ENCODE data around the gene MVP.

Gene MVP

GRCh38 chr16:29812754-29813643, 7.3 kb upstream of the MVP start:
- DNase-seq (ENCODE audit: extremely low read depth, low read depth): no peak
- peak overlapping the region; percentile 74 for H3K4me3 ChIP-seq (replicated peaks; ENCODE audit: low read depth, low read length)
- TF ChIP-seq CTCF (IDR thresholded peaks at IDR 0.05; ENCODE audit: low read depth, low read length, missing control alignments): no peak

DNA sequence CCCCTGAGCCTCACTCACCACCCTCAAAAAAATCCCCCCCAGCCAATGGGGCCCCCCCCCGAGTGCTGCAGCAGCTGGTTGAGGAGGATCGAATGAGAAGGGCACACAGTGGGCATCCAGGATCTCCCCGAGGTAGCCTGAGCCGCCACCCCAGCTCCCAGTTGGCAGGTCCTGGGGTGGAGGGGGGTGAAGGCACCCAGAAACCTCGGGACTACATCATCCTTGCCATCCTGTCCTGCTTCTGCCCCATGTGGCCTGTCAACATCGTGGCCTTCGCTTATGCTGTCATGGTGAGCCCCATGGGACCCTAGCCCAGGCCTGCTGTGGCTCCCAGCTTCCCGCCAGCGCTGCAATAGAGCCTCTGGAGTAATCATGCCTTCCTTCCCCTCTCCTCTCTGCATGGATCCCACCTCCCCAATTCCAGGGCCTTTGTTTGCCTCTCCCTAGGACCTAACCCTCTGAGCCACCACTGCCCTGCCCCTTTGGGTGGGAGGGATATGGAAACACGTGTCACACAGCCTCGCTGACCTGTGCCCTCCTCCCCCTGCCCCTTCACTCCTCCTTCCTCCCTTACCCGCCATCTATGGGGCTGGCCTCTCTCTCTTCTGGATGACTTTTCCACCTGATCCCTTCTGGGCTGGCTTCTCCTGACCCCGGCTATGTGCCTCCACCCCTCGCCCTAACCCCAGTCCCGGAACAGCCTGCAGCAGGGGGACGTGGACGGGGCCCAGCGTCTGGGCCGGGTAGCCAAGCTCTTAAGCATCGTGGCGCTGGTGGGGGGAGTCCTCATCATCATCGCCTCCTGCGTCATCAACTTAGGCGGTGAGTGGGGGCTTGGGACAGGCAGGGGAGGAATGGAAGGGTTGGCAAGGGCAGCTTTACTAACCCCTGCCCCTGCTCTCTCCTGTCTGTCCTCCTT, 6.4 kb upstream of the MVP start:
- DNase-seq (ENCODE audit: extremely low read depth, low read depth): no peak
- TF ChIP-seq CTCF (IDR thresholded peaks at IDR 0.05; ENCODE audit: low read depth, low read length, missing control alignments): no peak
- no peak overlapping the region for H3K4me3 ChIP-seq (replicated peaks; ENCODE audit: low read depth, low read length)

GRCh38 chr16:29814592-29814991, 5.7 kb upstream of the MVP start:
- no peak for DNase-seq (ENCODE audit: extremely low read depth, low read depth)
- peak overlapping the region; percentile 87 for H3K4me3 ChIP-seq (replicated peaks; ENCODE audit: low read depth, low read length)

DNA sequence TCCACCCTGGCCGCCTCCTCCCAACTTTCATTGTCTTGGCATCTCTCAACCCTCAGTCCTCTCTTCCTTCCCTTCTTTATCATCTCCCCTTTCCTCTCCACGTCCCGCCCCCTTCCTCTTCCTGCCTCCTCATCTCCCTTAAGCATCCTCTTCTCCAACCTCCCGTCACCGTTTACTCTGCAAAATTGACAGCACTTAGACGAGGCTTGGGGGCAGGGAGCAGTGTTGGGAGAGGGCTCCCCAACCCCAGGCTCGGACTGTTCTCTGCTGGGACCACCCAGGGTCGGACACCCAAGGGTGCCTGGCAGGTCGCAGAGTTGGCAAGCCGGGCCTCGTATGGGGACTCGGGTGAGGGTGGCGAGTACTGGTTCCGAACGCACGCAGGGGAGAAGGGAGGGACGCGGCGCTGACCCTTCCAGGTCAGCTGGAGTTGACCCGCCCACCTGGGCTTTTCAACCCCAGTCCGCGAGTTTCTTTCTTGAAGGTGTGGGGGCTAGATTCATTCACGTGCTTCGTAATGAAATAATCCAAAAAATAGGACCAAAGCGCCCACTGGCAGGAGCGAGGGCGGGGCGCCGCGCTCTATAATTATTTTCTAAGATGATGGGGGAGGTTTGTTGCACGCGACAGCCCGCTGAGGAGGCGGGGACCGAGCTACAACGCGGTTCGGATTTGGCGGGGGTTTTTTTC, 5.1 kb upstream of the MVP start:
- DNase-seq (ENCODE audit: extremely low read depth, low read depth): no peak
- peak overlapping the region; percentile 87 for H3K4me3 ChIP-seq (replicated peaks; ENCODE audit: low read depth, low read length)
- TF ChIP-seq CTCF (IDR thresholded peaks at IDR 0.05; ENCODE audit: low read depth, low read length, missing control alignments): no peak

More at GRCh38 chr16:29814592-29814991, 5.7 kb upstream of the MVP start:
- TF ChIP-seq CTCF (IDR thresholded peaks at IDR 0.05; ENCODE audit: low read depth, low read length, missing control alignments): no peak

DNA sequence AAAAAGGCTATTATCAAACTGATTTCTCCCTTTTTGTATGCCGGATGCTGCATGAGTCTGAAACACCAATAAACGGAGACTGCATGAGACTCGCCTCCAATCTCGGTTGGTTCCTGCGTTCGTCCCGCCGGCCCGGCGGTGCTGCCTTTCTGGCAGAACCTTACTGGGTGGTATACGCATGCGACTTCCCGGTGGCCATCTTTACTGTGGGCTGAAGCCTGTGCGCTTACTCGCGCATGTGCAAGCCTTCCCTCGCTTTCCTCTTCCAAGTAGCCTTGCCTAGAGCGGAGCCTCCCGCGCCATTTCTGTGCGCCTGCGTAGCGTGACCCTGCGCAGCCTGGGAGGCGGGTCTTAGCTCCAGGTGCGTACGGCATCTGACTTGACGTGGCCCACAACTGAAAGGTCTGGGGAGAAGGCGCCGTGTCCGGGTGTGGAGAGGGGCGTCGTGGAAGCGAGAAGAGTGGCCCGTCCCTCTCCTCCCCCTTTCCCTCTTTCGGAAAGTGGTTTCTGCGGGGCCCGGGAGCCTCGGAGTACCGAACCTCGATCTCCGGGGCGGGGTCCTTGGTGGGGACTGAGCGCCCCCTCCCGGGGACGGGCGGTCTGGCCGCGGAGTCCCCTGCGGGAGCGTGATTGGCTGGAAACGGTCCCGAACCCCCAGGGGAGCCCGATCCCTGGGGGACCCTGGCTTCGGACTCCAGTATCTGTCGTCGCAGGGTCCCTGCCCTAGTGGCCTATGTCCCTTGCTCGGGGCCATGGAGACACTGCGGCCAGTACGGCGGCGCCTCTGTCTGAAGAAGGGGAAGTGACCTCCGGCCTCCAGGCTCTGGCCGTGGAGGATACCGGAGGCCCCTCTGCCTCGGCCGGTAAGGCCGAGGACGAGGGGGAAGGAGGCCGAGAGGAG, 4.2 kb upstream of the MVP start, which contains the start of gene PAGR1:
TSS of gene PAGR1 (plus strand) at position 360 of the 901 bp plus-strand sequence. CDS start at position 734, 374 bp downstream.
- peak; percentile 99 for DNase-seq (ENCODE audit: extremely low read depth, low read depth)
- peak within 1 kb of the TSS; percentile 87 for H3K4me3 ChIP-seq (replicated peaks; ENCODE audit: low read depth, low read length)
- peak; percentile 90 for TF ChIP-seq CTCF (IDR thresholded peaks at IDR 0.05; ENCODE audit: low read depth, low read length, missing control alignments)
